D721Med (cell line): ENCODE measurements around the gene CLEC17A.
A peak's percentile ranks its signal among the peaks of the same experiment; 100 is the strongest.

ENCODE experiments used
- DNase-seq: peaks from one replicate; pipeline ENCODE4 v3.0.0; 2011; ENCODE audit warnings: low spot score; ENCODE audit not compliant: insufficient read length
- FAIRE-seq: peaks from 2 replicates; lab custom pipeline; 2011; peaks lifted over from hg19 to GRCh38; lab: Jason Lieb, UNC
- TF ChIP-seq, protein P1 (sequence below): IDR thresholded peaks from 2 replicates; pipeline ENCODE4 v1.5.1; 2012; ENCODE audit warnings: mild to moderate bottlenecking, control low read depth; ENCODE audit not compliant: insufficient read depth; ENCODE audit errors: missing control alignments

The CLEC17A gene

DNA sequence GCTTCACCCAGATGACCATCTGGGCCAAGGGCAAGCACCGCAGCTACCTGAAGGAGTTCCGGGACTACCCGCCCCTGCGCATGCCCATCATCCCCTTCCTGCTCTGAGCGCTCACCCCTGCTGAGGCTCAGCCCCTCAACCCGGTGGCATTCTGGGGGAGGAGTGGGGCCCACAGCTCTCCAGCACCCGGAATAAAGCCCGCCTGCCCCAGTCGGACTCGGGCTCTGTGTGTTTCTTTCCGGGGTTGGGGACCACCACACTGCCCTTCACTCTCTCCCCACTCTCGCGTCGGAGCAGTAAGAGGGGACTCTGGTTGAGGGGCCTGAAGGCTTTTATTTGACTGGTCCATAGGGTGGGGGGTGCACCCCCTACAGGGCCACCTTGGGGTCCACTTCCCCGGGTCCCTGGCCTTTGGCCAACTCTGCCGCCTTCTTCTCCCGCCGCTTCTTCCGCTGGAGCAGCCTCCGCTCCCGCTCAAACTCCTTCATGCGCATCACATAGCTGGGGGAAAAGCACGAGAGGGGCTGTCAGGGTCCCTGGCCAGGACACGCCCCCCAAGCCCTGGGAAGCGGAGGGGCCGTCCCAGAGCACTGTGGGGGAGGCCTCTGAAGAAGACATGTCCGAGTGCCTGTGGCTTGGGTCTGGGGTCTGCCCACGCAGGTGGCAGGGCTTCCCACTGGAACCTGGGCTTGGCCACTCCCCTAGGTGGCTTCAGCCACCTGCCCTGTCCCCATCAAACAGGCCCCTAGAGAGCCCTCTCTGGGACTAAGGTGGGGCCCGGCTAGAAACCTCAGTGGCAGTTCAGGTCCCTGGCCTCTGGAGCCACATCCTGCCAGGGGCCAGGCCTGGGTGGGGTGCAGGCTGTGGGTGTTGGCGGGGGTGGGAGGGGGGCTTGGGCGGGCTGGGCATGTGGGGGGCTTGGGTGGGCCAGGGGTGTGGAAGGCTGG is 16.8 kb upstream of the CLEC17A start:
- TF ChIP-seq, protein P1, sequence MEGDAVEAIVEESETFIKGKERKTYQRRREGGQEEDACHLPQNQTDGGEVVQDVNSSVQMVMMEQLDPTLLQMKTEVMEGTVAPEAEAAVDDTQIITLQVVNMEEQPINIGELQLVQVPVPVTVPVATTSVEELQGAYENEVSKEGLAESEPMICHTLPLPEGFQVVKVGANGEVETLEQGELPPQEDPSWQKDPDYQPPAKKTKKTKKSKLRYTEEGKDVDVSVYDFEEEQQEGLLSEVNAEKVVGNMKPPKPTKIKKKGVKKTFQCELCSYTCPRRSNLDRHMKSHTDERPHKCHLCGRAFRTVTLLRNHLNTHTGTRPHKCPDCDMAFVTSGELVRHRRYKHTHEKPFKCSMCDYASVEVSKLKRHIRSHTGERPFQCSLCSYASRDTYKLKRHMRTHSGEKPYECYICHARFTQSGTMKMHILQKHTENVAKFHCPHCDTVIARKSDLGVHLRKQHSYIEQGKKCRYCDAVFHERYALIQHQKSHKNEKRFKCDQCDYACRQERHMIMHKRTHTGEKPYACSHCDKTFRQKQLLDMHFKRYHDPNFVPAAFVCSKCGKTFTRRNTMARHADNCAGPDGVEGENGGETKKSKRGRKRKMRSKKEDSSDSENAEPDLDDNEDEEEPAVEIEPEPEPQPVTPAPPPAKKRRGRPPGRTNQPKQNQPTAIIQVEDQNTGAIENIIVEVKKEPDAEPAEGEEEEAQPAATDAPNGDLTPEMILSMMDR: no peak
- FAIRE-seq (no peak), DNase-seq (no peak)

DNA sequence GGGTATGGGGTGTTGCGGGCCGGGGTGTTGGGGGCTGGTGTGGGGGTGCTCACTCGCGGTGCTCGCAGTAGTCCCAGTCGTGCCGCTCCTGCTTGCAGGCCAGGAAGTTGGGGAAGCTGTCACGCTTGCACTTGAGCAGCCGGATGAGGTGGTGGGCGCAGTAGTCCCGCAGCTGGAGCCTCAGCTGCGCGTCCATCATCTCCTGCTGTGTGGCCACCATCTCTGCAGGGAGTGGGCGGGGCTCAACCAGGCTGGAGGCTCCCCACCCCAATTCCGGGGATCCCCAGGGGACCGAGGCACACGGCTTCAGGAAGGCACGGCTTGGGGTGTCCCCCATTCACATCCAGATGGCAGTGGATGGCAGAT is 16.2 kb upstream of the CLEC17A start:
- TF ChIP-seq, protein P1: no peak
- DNase-seq (no peak), FAIRE-seq (no peak)

DNA sequence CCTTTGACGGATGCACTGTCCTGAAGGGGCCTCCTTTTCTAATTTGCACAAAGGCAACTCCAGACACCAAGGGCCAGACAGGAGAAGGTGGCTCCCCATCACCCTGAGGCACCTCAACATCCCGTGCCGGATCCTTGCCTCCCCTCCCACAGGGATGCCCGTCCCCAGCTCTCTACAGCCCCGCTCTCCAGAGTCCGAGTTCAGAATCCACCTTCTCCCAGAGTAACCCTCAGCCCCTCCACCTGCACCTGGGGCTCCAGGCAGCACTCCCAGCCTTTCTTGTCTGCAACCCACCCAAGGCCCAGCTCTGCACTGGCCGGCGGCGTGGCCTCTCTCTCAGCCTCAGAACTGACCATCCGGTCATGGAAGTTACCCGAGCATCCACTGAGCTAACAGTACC is 15.8 kb upstream of the CLEC17A start:
- TF ChIP-seq, protein P1: no peak
- DNase-seq (no peak), FAIRE-seq (no peak)

DNA sequence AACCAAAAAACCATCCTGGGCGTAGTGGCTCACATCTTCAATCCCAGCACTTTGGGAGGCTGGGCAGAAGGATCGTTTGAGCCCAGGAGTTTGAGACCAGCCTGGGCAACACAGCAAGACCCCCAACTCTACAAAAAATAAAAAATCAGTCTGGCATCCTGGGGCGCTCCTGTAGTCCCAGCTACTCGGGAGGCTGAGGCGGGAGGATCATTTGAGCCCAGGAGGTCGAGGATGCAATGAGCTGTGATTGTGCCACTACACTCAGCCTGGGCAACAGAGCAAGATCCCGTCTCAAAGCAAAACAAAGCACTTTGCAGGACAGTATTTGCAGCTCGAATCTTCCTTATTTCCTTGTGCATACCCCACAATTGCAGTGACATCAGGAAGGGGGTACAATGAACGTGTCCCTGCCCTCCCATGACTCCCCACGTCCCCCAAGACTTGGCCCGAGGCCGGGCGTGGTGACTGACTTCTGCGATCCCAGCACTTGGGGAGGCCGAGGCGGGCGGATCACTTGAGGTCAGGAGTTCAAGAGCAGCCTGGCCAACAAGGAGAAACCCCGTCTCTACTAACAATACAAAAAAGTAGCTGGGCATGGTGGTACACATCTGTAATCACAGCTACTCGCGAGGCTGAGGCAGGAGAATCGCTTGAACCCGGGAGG is 11.9 kb upstream of the CLEC17A start:
- DNase-seq (no peak), FAIRE-seq (no peak)
- TF ChIP-seq, protein P1: no peak

- TF ChIP-seq, protein P1: peak; percentile 92
- DNase-seq (peak; percentile 58), FAIRE-seq (no peak)
These were observed 11.0 kb upstream of the CLEC17A start, which contains the start of gene NDUFB7 for GRCh38 chr19:14571695-14572490. NDUFB7 (minus strand) TSS chr19:14572066; CDS start chr19:14572000, 66 bp downstream.

DNA sequence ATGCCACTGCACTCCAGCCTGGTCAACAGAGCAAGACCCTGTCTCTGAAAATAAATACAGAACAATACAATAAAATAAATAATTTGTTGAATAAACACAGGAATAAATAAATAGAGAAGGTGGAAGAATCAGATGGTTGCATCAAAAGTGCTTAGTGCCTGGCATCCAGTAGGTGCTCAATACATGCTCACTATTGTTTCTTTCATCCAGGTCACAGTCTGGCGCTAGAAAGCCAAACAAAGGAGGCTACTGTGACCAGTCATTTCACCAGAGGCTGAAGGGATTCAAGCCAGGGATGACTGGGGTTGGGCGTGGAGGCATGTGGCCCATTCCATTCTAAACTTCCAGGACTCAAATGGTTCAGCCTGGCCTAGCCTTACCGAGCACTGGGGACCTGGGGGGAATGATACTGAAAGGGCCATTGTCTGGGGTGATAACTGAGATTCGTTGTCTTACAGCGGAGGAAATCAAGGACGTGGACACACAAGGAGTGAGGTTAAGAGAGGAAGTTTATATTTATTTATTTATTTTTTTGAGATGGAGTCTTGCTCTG is 7.4 kb upstream of the CLEC17A start:
- no peak for FAIRE-seq
- DNase-seq: no peak
- TF ChIP-seq, protein P1: no peak
